Measurements from ENCODE around the gene STK38L. TPM values are rescaled to one million over a fixed set of nuclear protein-coding genes. Genes with fewer than 3 reads are reported as not detected.

STK38L gene
- polyA plus RNA-seq, 1 donor (not counting 4 experiments of a cell fraction or from before 2014, with no cell fraction given): 25.4 TPM

GRCh38 chr12:27291862-27292261 is 47.8 kb downstream of the STK38L start:
- dilution Hi-C loops (cut with MboI; ENCODE audit: extremely low pct_ligation_motif_present, low sequenced_read_pairs): no loop called here
- Histone ChIP-seq H4K20me1 (ENCODE audit: control insufficient read depth, extremely low read depth, insufficient read depth, low read length) (no peaks in the 10 kb centered on the region), H3K4me3 (ENCODE audit: control insufficient read depth in 2 of 3, extremely low read depth in 1 of 3, insufficient read depth in 2 of 3, low read depth in 1 of 3, low read length in 3 of 3) (no peak overlapping the region), H3K9ac (ENCODE audit: control insufficient read depth, extremely low read depth, insufficient read depth, low read length) (no peak overlapping the region), H3K27me3 (ENCODE audit: control insufficient read depth, extremely low read depth, insufficient read depth, low read length) (no peaks in the 10 kb centered on the region), H3K4me1 (ENCODE audit: control insufficient read depth, extremely low read depth, insufficient read depth, low read length) (no peaks in the 10 kb centered on the region), H3K9me1 (ENCODE audit: control insufficient read depth, extremely low read depth, insufficient read depth, low read length) (no peaks in the 10 kb centered on the region), H3K27ac (ENCODE audit: control insufficient read depth, insufficient read depth, low read length) (no peak overlapping the region), H3K79me2 (ENCODE audit: control insufficient read depth, insufficient read depth, low read length) (no peaks in the 10 kb centered on the region), H3K9me3 (ENCODE audit: control insufficient read depth, low read depth, low read length) (no peaks in the 10 kb centered on the region), H2AFZ (ENCODE audit: control insufficient read depth, low read length) (no peak overlapping the region), H3K36me3 (ENCODE audit: control insufficient read depth in 2 of 2, extremely low read depth in 1 of 2, insufficient read depth in 2 of 2, low read length in 2 of 2) (no peaks in the 10 kb centered on the region), H3K4me2 (ENCODE audit: control insufficient read depth, extremely low read depth, insufficient read depth, low read depth, low read length) (no peak overlapping the region)
- no peak for TF ChIP-seq EZH2 (IDR thresholded peaks at IDR 0.05; ENCODE audit: low read length)
- no peak for TF ChIP-seq CTCF (optimal IDR thresholded peaks at IDR 0.05 in 1 of 3, IDR thresholded peaks at IDR 0.05 in 1 of 3, conservative IDR thresholded peaks at IDR 0.05 in 1 of 3; ENCODE audit: extremely low read depth in 1 of 3, insufficient read depth in 2 of 3, low read length in 3 of 3)
- DNase-seq (ENCODE audit: low read depth, low spot score) (no peak), FAIRE-seq (no peak)

- H3K4me3 ChIP-seq (ENCODE audit: control insufficient read depth in 2 of 3, extremely low read depth in 1 of 3, insufficient read depth in 2 of 3, low read depth in 1 of 3, low read length in 3 of 3): no peak overlapping the region
- H3K79me2 ChIP-seq (ENCODE audit: control insufficient read depth, insufficient read depth, low read length): no peaks in the 10 kb centered on the region
- H3K4me2 ChIP-seq (ENCODE audit: control insufficient read depth, extremely low read depth, insufficient read depth, low read depth, low read length): no peak overlapping the region
- no peaks in the 10 kb centered on the region for H3K27me3 ChIP-seq (ENCODE audit: control insufficient read depth, extremely low read depth, insufficient read depth, low read length)
- H4K20me1 ChIP-seq (ENCODE audit: control insufficient read depth, extremely low read depth, insufficient read depth, low read length): no peaks in the 10 kb centered on the region
- TF ChIP-seq EZH2 (IDR thresholded peaks at IDR 0.05; ENCODE audit: low read length): no peak
- no peak for TF ChIP-seq CTCF (optimal IDR thresholded peaks at IDR 0.05 in 1 of 3, IDR thresholded peaks at IDR 0.05 in 1 of 3, conservative IDR thresholded peaks at IDR 0.05 in 1 of 3; ENCODE audit: extremely low read depth in 1 of 3, insufficient read depth in 2 of 3, low read length in 3 of 3)
- dilution Hi-C loops (cut with MboI; ENCODE audit: extremely low pct_ligation_motif_present, low sequenced_read_pairs): no loop called here
- no peaks in the 10 kb centered on the region for H3K36me3 ChIP-seq (ENCODE audit: control insufficient read depth in 2 of 2, extremely low read depth in 1 of 2, insufficient read depth in 2 of 2, low read length in 2 of 2)
- H3K9me3 ChIP-seq (ENCODE audit: control insufficient read depth, low read depth, low read length): no peaks in the 10 kb centered on the region
- no peaks in the 10 kb centered on the region for H3K9me1 ChIP-seq (ENCODE audit: control insufficient read depth, extremely low read depth, insufficient read depth, low read length)
- no peak overlapping the region for H3K27ac ChIP-seq (ENCODE audit: control insufficient read depth, insufficient read depth, low read length)
- no peak overlapping the region for H3K9ac ChIP-seq (ENCODE audit: control insufficient read depth, extremely low read depth, insufficient read depth, low read length)
- no peak for FAIRE-seq
- H2AFZ ChIP-seq (ENCODE audit: control insufficient read depth, low read length): no peak overlapping the region
- no peaks in the 10 kb centered on the region for H3K4me1 ChIP-seq (ENCODE audit: control insufficient read depth, extremely low read depth, insufficient read depth, low read length)
- no peak for DNase-seq (ENCODE audit: low read depth, low spot score)
Observed at GRCh38 chr12:27292718-27293117, 48.6 kb downstream of the STK38L start.
